Astrocyte of the spinal cord (primary cell): Measurements from ENCODE around the gene BTN3A1.
"Not testable (repeated sequence)": the region's sequence is repeated elsewhere in the genome, so short reads cannot be mapped to it uniquely, and the experiment has no call there.

Experiments
- DNase-seq: peaks from one replicate; pipeline ENCODE4 v3.0.0; 2011; ENCODE audit warnings: low read depth, low spot score
- H3K4me3 ChIP-seq: 2 replicates; pipeline ENCODE4 v1.5.1; 2011; ENCODE audit warnings: low read depth, mild to moderate bottlenecking, low read length, moderate library complexity
- CTCF ChIP-seq: IDR thresholded peaks from 2 replicates; pipeline ENCODE4 v1.5.1; 2012; ENCODE audit warnings: low read depth, mild to moderate bottlenecking, low read length, inconsistent platforms
- in situ Hi-C: cut with HindIII; loops from 2 replicates; pipeline ENCODE4 v1.10.0; 2017; ENCODE audit warnings: low sequenced_read_pairs

BTN3A1 gene

GRCh38 chr6:26426691-26427450 lies 24.8 kb downstream of the BTN3A1 start:
- in situ Hi-C loops = no loop called here
- no peak for TF ChIP-seq CTCF
- no peak overlapping the region for H3K4me3 ChIP-seq
- DNase-seq = no peak

GRCh38 chr6:26427451-26427809 lies 25.4 kb downstream of the BTN3A1 start:
- H3K4me3 ChIP-seq = no peak overlapping the region
- in situ Hi-C loops = no loop called here
- no peak for TF ChIP-seq CTCF
- DNase-seq = no peak

- H3K4me3 ChIP-seq = no peak overlapping the region
- in situ Hi-C loops = no loop called here
- no peak for DNase-seq
- no peak for TF ChIP-seq CTCF
Observed at GRCh38 chr6:26428206-26428605, 26.1 kb downstream of the BTN3A1 start.

GRCh38 chr6:26430787-26431186 lies 28.7 kb downstream of the BTN3A1 start:
- no peak for TF ChIP-seq CTCF

GRCh38 chr6:26431258-26432172 lies 29.4 kb downstream of the BTN3A1 start:
- DNase-seq = no peak
- in situ Hi-C loops = no loop called here
- no peak overlapping the region for H3K4me3 ChIP-seq
- TF ChIP-seq CTCF = no peak

More at GRCh38 chr6:26430787-26431186, 28.7 kb downstream of the BTN3A1 start:
- no peak overlapping the region for H3K4me3 ChIP-seq
- no peak for DNase-seq
- in situ Hi-C loops = no loop called here

- no peak for TF ChIP-seq CTCF
- in situ Hi-C loops = no loop called here
- DNase-seq = peak; percentile 61
- no peak overlapping the region for H3K4me3 ChIP-seq
Observed at GRCh38 chr6:26432627-26433201, 30.6 kb downstream of the BTN3A1 start.

GRCh38 chr6:26433680-26434079 lies 31.6 kb downstream of the BTN3A1 start:
- H3K4me3 ChIP-seq, in situ Hi-C loops, DNase-seq: not testable (repeated sequence)
